K562 (cell line): ENCODE results near the gene NOSIP. TPM values are rescaled to one million over a fixed set of nuclear protein-coding genes. Genes with fewer than 3 reads are reported as not detected.

Source experiments
- ATAC-seq: fragments of 200-7000 bp; cut with Tn5 transposase; 3 replicates; pipeline ENCODE4 v1.9.1; 2020; ENCODE audit warnings: moderate library complexity
- BruUV-seq: library from RNA; stranded (reverse); fragments of 400-500 nt; replicated peaks from 2 replicates; lab custom pipeline; 2021; lab: Mats Ljungman, UMichigan
- CTCF ChIA-PET: fragments of 300-600 bp; formaldehyde crosslinking; extraction: SDS; loops from one replicate; lab custom pipeline; 2021; ENCODE audit warnings: low intra/inter-chr PET ratio; lab: Yijun Ruan, JAX
- POLR2A ChIA-PET: fragments of 300-600, 350-650 bp; sonication (Branson Sonifier 250); formaldehyde crosslinking; extraction: SDS; loops from one replicate; lab custom pipeline; 2021; ENCODE audit warnings: antibody characterized with exemption, inconsistent platforms; lab: Yijun Ruan, JAX
- DNase-seq, 4 experiments: peaks; one replicate each; pipeline versions ENCODE4 v3.0.0 to v3.0.0-alpha.2; 2011 to 2018; ENCODE audit warnings: low spot score in 3 of 4, mixed read lengths in 3 of 4; ENCODE audit errors: extremely low read depth in 1 of 4
- FAIRE-seq: peaks from 2 replicates; lab custom pipeline; 2011; peaks lifted over from hg19 to GRCh38; lab: Jason Lieb, UNC
- H2AFZ ChIP-seq: 2 replicates; pipeline ENCODE4 v1.6.0; 2011; ENCODE audit warnings: low read depth, low read length, control low read depth, inconsistent platforms
- H3K27ac ChIP-seq: fragments of 200-600 bp; 3 replicates; pipeline ENCODE4 v1.8.0; 2011; ENCODE audit warnings: low read depth, mild to moderate bottlenecking, control low read depth, inconsistent platforms, low read length, moderate library complexity, mixed read lengths; ENCODE audit errors: extremely low read depth
- H3K27me3 ChIP-seq, 2 experiments: fragments of 300-600 bp in 1 of 2; 2 replicates in 1 of 2; 3 replicates in 1 of 2; pipeline versions ENCODE4 v1.6.0 to v1.8.0; 2011; ENCODE audit warnings: inconsistent platforms in 2 of 2, low read length in 2 of 2, mild to moderate bottlenecking in 1 of 2, mixed read lengths in 1 of 2, moderate library complexity in 1 of 2; ENCODE audit not compliant: control insufficient read depth in 2 of 2, insufficient read depth in 2 of 2
- H3K36me3 ChIP-seq: fragments of 300-600 bp; 3 replicates; pipeline ENCODE4 v1.8.0; 2011; ENCODE audit warnings: mild to moderate bottlenecking, low read length, inconsistent platforms; ENCODE audit not compliant: control insufficient read depth, insufficient read depth
- H3K4me1 ChIP-seq, 2 experiments: fragments of 200-600 bp in 1 of 2; replicated peaks in 1 of 2; 2 replicates in 1 of 2; 3 replicates in 1 of 2; pipeline versions ENCODE4 v1.5.1 to v1.8.0; 2011; ENCODE audit warnings: inconsistent platforms in 2 of 2, low read length in 2 of 2, mild to moderate bottlenecking in 1 of 2, mixed read lengths in 1 of 2, moderate library complexity in 1 of 2; ENCODE audit not compliant: control insufficient read depth in 2 of 2, insufficient read depth in 2 of 2
- H3K4me2 ChIP-seq: 2 replicates; pipeline ENCODE4 v1.6.1; 2011; ENCODE audit warnings: low read length, control low read depth, inconsistent platforms, mixed read lengths; ENCODE audit not compliant: insufficient read depth
- H3K4me3 ChIP-seq: fragments of 200-600 bp; sonication (generic), shearing (Covaris generic); 2 replicates; pipeline ENCODE4 v1.5.1; 2016; ENCODE audit warnings: control low read depth, inconsistent platforms
- H3K79me2 ChIP-seq: fragments of 200-600 bp; 3 replicates; pipeline ENCODE4 v1.8.0; 2011; ENCODE audit warnings: low read length, inconsistent platforms; ENCODE audit not compliant: control insufficient read depth, insufficient read depth
- H3K9ac ChIP-seq, 2 experiments: 2 replicates each; pipeline versions ENCODE4 v1.6.0 to v1.6.1; 2011; ENCODE audit warnings: low read depth in 2 of 2, low read length in 2 of 2, control low read depth in 1 of 2, inconsistent platforms in 1 of 2, mild to moderate bottlenecking in 1 of 2, mixed read lengths in 1 of 2; ENCODE audit not compliant: insufficient read depth in 1 of 2
- H3K9me1 ChIP-seq: one replicate; pipeline ENCODE4 v1.6.0; 2011; ENCODE audit warnings: inconsistent platforms, mild to moderate bottlenecking, low read length, moderate library complexity; ENCODE audit not compliant: control insufficient read depth, insufficient read depth
- H3K9me3 ChIP-seq: replicated peaks from 2 replicates; pipeline ENCODE4 v1.5.1; 2011; ENCODE audit warnings: low read depth, low read length, inconsistent platforms; ENCODE audit not compliant: control insufficient read depth, insufficient read depth
- H4K20me1 ChIP-seq: replicated peaks from 2 replicates; pipeline ENCODE4 v1.6.1; 2011; ENCODE audit warnings: low read length, inconsistent platforms, mixed read lengths; ENCODE audit not compliant: control insufficient read depth, insufficient read depth
- ARID3A ChIP-seq: IDR thresholded peaks from 2 replicates; pipeline ENCODE4 v1.6.1; 2012; ENCODE audit warnings: low read depth, low read length, improper control_type of control experiment, borderline replicate concordance
- CBFA2T2 ChIP-seq: fragments of 450-650 bp; conservative IDR thresholded peaks from 2 replicates; pipeline ENCODE4 v1.6.1; 2017; ENCODE audit warnings: mild to moderate bottlenecking
- SIN3B ChIP-seq: fragments of 450-650 bp; IDR thresholded peaks from 2 replicates; pipeline ENCODE4 v1.6.1; 2017; ENCODE audit warnings: low read depth, mild to moderate bottlenecking, moderate library complexity
- ZNF121 ChIP-seq: sonication (generic); formaldehyde crosslinking; conservative IDR thresholded peaks from 2 replicates; pipeline ENCODE4 v1.8.0; 2022; ENCODE audit warnings: missing genetic modification reagents
- ZNF398 ChIP-seq: fragments of 250-450 bp; sonication (Bioruptor Pico); IDR thresholded peaks from 2 replicates; pipeline ENCODE4 v1.8.0; 2021; ENCODE audit warnings: moderate library complexity, mild to moderate bottlenecking, inconsistent platforms
- WGBS: fragments of 100-300 bp; shearing (Covaris generic); methylation state at CpG from one replicate; pipeline ENCODE4 v1.1.6; 2016; ENCODE audit warnings: low coverage, mixed read lengths; ENCODE audit not compliant: insufficient coverage; ENCODE audit errors: missing lambda C conversion rate; 5-methylcytosine and 5-hydroxymethylcytosine counted together
- in situ Hi-C: fragments of 300-500 bp; cut with MboI; formaldehyde crosslinking; loops from 4 replicates; pipeline ENCODE4 v1.15.0; 2018; ENCODE audit warnings: inconsistent platforms, mixed read lengths
- intact Hi-C: fragments of 100-400 bp; cut with micrococcal nuclease; formaldehyde crosslinking; loops from 2 replicates; pipeline ENCODE4 v1.14.2; 2022
- polyA plus RNA-seq, 8 experiments: library from polyadenylated mRNA; depleted of rRNA in 4 of 8; stranded (reverse) in 5 of 8; unstranded in 3 of 8; fragments of >200 nt; fragmentation: Nextera tagmentation in 2 of 8; fragmentation: Illumina TruSeq in 1 of 8; extraction: Ambion mirVana in 2 of 8; extraction: Trizol in 1 of 8; gene quantifications; 2 replicates each; pipeline versions ENCODE4 v1.2.1 to v1.2.3, GENCODE V29; 2011 to 2014; ENCODE audit warnings: inconsistent platforms in 1 of 8, missing spikeins in 1 of 8
- total RNA-seq, 7 experiments: library from RNA; depleted of rRNA in 6 of 7; stranded (reverse); fragments of >200 nt in 6 of 7; fragmentation: Illumina TruSeq in 2 of 7; extraction: Trizol in 2 of 7; gene quantifications; 2 replicates each; pipeline versions ENCODE4 v1.2.1 to v1.2.3, GENCODE V29; 2011 to 2021; ENCODE audit warnings: low replicate concordance in 1 of 7

The NOSIP gene
- total and polyA plus RNA-seq, 9 of the 15 experiments (the other 6 are each of a cell fraction or from before 2014, with no cell fraction given): 14.4 to 153 (median 79.9) TPM

- CTCF ChIA-PET: no interaction called here
- FAIRE-seq: no peak
- Histone ChIP-seq H3K27ac (no peak overlapping the region), H4K20me1 (no peaks in the 10 kb centered on the region), H3K4me2 (no peak overlapping the region), H3K9me1 (no peaks in the 10 kb centered on the region), H3K9ac (no peak overlapping the region), H3K9me3 (no peaks in the 10 kb centered on the region), H2AFZ (no peak overlapping the region), H3K36me3 (0 out of 3 replicates have a peak, but pooled peaks cover 3% of the 10 kb centered on the region), H3K27me3 (no peaks in the 10 kb centered on the region), H3K79me2 (no peaks in the 10 kb centered on the region), H3K4me3 (no peak overlapping the region), H3K4me1 (peaks cover 2 to 13% of the 10 kb centered on the region in 2 experiments; a peak in 2 of 5 replicates)
- no TSS peak for BruUV-seq
- in situ Hi-C loops (loop anchor here (5.0 kb wide), 1 partner anchor 35 kb away; no protein-coding TSS in a partner anchor), intact Hi-C loops (no loop called here)
- no peak for DNase-seq
- 65% methylated on average over 4 of the region's 6 CpGs for WGBS
- POLR2A ChIA-PET: no interaction called here
- TF ChIP-seq ZNF398 (CRISPR knock-in tag) (no peak), ZNF121 (CRISPR knock-in tag) (peak; percentile 85), CBFA2T2 (no peak), ARID3A (no peak), SIN3B (no peak)
- no peak for ATAC-seq
Measured at GRCh38 chr19:49541914-49542313, 38.4 kb downstream of the NOSIP start.
